ENCODE results near the gene KIRREL3.

Gene KIRREL3

DNA sequence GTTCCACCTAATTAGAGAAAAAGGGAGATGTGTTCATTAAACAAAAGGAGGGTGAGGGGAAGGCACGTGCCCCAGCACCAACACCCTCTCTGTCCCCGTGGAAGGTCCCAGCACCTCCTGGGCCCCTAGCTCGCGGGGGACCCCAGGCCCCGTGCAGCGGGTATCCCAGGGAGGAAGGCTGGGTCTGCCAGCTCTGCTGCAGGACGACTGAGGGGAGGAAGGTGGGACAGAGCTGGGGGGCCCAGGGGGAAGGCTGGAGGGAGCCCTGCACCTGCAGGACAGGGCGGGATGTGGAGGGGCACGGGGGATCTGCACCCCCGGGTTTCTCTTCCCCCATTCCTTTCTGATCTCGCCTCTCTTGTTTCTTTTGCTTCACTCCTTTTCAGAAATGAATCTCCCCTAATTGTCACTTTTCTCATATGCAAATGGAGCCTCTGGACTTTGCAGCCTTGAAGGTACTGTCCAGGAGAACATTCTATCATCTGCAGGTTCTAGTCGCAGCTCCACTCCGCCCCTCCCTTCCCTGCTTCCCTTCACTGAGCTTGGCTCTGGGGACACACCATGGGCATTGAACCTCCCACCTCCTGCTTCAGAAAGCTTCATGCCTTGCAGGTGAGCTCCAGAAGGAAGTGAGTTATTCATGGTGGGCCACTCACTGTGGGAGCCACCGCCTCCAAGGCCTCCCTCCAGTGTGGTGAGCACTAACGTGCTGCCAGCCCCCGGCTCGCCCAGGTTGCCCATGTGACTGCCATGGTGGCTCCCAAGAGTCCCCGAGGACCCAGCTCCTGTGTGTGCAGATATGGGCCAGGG, 534.1 kb downstream of the KIRREL3 start:
- no peak for DNase-seq (ENCODE audit: low read depth)

DNA sequence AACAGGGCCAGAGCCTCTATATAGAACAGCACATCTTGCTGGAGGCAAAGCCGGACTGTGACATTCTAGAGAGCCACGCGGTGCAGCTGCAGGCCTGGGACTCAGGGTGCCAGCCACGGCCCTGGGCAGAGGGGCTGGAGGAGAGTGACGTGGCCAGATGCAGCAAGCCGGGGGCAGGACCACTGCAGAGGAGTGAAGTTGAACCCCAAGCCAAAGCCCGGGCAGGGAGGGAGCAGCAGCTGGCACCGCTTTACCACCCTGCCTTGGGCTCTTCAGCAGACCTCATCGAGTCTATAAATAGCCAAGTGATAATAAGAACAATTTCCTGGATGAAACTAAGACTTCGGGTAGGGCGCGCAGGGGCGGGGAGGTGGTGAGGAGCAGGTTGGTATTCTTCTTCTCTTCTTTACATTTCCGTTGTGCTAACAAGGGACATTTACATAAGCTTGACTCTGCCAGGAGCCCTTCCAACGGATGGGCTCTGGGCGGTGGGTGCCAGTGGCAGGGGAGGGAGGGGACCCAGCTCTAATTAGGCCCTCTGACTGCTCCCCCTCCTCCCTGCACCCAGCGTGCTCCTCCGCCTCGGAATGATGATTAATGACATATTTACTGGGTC, 534.9 kb downstream of the KIRREL3 start:
- peak; percentile 68 for DNase-seq (ENCODE audit: low read depth)

DNA sequence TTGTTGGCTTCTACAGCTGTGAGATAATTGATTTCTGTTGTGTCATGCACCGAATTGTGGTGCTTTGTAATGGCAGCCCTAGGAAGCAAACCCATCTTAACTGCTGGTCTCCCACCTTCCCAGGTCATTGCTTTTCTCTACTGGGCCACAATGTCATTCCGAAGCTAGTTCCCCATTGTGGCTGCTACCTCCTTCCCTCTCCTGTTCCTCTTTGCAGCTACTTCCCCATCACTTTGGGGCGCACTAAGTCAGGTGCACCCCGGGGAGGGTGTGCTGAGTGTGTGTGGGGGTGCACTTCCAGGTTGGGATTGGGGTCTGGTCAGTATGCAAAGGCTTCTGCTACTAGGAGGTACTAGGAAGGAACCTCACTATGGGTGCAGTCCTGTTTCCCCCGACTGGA, 535.8 kb downstream of the KIRREL3 start:
- no peak for DNase-seq (ENCODE audit: low read depth)

DNA sequence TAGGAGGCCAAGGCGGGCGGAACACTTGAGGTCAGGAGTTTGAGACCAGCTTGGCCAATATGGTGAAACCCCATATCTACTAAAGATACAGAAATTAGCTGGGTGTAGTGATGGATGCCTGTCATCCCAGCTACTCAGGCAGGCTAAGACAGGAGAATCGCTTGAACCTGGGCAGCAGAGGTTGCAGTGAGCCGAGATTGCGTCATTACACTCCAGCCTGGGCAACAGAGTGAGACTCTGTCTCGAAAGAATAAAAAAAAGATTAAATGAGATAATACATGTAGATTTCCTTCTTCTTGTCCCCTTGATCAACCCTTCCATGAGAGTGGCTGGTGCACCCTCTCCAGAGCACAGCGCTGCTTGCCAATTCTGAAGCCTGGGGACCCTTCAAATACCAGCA, 538.1 kb downstream of the KIRREL3 start:
- no peak for DNase-seq (ENCODE audit: low read depth)

DNA sequence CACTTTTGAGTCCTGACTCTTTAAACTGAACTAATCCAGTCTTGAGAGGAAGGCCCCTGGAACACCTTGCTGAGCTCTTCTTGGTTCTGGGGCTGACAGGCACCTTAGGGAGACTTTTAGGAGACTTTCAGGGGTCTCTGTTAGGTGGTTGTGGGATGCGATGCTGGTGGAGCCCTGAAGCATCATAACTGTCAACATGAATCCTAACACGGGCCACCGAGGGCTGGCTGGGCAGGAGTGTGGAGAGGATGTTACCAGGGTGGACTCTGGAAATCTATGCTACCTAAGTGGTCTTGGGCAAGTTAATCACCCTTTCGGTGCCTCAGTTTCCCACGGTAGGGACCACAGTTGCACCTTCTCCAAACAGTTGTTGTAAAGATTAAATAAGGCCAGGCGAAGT, 538.6 kb downstream of the KIRREL3 start:
- no peak for DNase-seq (ENCODE audit: low read depth)

DNA sequence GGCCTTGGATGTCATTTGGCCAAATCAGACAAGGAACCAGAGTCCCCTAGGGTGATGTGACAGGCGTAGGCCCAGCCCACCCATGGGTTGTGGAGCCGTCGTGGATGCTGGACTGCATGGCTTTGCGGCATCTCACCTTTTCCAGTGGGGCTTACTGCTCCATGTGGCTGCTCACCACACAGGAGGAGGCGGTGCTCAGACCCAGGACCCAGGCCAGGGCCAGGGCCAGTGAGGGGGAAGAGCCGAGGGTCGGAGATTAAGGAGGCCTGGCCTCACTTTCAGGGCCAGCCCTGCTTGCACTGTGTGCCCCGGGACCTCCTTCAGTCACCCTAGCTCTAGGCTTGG, 539.5 kb downstream of the KIRREL3 start:
- DNase-seq (ENCODE audit: low read depth): no peak

DNA sequence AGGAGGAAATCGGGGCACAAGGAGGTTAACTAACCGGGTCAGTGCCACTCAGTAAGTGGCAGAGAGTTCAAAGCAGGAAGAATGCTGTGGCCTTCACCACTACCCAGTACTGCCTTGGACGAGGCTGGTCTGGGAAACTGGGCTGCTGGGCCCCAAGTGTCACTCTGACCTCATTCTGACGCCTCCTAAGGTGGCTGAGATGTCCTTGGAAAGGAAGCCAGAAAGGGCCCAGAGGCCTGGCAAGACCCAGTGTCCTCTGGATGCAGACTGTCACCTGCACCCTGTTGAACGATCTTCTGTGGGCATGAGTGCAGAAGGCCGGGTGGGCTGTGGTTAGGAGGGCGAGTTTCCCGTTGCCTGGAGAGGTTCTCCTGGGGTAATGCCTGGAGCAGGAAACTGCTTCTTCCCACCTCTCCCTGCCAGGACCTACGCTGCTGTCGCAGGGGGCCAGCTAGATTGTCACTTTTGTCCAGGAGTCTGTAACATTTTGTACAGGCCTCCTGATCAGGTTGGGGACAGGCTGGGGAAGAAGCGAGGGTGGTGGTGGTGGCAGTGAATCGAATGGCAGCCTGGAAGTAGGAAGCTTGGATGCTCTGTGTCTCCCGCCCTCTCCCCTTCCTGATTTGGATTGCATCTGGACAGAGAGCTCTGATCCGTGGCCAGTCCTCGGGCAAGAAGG, 540.0 kb downstream of the KIRREL3 start:
- DNase-seq (ENCODE audit: low read depth): no peak

DNA sequence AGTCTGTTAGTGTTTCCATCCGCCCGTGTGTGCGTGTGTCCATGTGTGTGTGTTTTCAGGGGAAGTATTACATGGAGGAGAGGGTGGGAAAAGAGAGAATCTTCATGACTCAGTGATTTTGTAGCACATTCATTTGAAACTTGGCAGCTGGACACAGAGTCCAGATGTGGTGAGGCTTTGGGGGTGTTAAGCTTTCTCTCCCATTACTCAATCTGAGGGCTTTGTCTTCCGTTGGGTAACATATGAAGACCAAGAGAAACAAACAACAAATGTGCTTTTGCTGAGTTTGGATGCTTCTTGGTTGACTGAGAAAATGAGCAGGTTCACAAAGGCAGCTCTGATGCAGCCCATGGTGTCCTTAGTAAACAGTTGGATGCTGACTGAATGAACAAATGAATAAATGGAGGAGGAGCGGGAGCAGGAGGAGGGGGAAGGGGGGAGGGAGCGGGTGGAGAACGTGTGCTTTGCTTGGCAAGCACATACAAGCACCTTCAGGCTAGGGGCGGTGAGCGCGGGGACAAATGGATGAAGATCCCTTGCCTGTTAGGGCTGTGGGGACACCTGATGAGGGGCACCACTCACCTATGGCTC, 540.8 kb downstream of the KIRREL3 start:
- peak; percentile 37 for DNase-seq (ENCODE audit: low read depth)

DNA sequence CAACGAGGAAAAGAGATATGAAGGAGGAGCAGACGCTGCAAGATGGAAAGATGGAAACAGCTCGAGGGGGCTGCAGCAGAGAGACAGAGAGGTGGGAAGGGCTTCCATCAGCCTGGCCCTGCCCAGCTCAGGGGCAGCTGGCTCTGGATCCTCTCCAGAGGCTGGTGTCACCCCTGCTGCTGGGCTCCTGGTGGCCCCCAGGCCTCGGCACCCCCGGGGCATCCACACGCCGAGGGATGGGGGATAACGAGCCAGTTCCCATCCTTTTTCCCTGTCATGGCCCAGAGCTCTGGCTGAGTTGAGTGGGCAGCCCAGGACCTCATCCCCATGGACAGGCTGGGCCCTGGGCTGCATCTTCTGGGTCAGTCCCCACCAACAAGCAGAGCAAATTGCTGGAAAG, 542.8 kb downstream of the KIRREL3 start:
- no peak for DNase-seq (ENCODE audit: low read depth)

DNA sequence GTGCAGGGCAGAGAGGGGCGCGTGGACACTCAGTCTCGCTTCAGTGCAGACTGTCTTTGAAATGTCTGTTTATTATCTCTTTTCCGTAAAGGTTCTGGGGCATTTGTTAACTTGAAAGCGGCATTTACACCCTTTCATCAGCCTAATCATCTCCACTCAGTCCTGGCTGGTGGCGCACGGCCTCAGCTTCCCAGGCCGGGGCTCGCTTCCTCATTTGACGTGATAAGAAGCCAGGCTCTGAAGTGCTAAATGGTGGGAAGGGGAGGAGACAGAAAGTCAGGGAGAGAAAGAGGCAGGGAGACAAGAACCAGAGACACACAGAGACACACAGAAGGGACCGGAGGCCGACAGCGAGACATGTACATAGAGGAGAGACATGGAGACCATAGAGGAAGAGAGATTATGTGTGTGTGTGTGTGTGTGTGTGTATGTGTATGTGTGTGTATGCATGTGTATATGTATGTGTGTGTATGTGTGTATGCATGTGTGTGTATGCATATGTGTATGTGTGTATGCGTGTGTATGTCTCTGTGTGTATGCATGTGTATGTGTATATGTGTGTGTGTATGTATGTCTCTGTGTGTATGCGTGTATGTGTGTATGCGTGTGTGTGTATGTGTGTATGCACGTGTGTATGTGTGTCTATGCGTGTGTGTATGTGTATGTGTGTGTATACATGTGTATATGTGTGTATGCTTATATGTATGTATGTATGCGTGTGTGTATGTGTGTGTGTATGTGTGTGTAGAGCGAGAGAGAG, 543.6 kb downstream of the KIRREL3 start:
- no peak for DNase-seq (ENCODE audit: low read depth)

DNA sequence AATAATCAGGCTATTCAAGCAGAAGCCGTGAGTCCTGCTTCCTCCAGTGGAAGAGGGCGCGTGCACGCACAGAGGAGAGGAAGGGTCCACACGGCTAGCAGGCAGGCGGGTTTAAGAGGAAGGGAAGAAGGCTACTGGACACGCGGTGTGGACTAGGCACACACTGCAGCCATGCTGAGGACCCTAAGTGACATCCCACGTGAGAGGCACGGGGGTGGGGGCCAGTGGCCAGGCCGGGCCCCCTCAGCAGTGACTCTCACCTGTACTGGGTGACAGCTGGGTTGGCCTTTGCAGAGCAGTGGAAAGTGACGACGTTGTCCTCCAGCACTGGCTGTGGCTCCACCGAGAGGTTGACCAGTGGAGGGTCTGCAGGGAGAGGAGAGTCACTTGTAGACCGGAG, 544.5 kb downstream of the KIRREL3 start:
- no peak for DNase-seq (ENCODE audit: low read depth)

DNA sequence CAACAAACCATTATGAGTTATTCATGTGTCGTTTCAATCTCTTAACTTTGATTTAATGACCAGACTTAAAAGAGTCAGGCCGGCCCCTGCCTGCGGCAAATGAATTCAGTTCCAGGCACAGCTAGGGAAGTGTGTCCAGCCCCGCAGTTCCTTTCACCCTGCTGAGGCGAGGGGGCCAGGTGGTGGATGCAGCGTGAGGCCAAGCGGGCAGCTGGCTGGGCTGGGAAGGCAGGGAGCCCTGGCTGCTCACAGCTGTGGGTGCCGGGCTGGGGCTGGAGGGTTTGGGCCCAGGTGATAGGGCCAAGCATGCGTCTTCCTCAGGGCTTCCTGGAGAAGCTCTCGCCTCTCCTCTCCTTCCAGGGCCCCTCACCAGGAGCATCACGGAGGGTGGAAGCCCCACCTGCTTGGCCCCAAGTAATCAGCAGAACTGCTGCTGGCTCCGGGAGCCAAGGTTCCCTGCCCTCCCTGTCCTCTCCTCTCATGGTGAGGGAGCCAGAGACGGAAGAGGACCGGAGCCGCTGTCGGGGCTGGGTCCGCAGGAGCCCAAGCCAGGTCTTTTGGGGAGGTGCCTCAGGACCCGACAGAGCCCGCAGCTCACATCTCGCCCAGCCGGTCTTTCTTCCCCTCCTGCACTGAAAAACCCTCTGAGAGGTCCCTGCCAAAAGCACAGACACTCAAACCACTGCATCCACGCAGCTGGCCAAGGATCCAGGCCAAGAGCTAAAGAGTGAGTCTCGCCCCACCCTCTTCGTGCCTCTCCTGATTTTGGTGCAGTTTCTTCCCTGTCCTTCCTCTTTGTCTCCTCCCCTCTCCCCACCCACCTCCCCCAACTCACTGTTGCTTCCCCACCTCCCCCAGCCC, 548.1 kb downstream of the KIRREL3 start:
- DNase-seq (ENCODE audit: low read depth): no peak

DNA sequence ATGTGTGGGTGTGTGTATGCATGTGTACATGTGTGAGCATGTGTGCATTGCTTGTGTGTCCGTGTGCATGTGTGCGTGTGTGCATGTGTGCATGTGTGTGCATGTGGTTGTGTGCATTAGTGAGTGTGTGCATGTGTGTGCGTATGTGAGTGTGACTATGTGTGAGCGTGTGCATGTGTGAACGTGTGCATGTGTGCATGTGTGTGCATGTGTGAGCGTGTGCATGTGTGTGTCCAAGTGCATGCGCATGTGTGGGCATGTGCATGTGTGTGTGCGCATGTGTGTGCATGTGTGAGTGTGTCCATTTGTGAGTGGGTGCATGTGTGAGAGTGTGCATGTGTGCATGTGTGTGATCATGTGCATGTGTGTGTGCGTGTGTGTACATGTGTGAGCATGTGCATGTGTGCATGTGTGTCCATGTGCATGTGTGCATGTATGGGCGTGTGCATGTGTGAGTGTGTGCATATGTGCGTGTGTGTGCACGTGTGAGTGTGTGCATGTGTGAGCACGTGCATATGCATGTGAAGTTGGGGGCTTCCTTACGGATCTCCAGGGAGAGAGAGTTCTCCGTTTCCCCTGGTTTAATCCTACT, 549.3 kb downstream of the KIRREL3 start:
- no peak for DNase-seq (ENCODE audit: low read depth)

DNA sequence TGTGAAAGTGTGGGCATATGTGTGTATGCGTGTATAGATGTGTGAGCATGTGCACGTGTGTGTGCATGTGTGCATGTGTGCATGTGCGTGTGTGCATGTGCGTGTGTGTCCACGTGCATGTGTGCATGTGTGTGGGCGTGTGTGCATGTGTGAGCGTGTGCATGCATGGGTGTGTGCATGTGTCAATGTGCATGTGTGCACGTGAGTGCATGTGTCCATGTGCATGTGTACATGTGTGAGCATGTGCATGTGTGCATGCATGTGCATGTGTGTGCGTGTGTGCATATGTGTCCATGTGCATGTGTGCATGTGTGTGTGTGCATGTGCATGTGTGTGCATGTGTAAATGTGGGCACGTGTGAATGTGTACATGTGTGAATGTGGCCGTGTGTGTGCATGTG, 549.8 kb downstream of the KIRREL3 start:
- no peak for DNase-seq (ENCODE audit: low read depth)

DNA sequence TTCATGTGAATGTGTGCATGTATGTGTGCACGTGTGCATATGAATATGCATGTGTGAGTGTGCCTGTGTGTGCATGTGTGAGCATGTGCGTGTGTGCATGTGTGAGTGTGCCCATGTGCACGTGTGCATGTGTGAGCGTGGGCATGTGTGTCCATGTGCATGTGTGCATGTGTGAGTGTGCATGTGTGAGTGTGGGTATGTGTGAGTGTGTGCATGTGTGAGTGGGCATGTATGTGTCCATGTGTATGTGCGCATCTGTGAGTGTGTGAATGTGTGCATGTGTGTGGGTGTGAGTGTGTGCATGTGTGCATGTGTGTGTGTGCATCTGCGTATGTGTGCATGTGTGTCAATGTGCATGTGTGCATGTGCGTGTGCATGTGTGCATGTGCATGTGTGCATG, 550.4 kb downstream of the KIRREL3 start:
- DNase-seq (ENCODE audit: low read depth): no peak

DNA sequence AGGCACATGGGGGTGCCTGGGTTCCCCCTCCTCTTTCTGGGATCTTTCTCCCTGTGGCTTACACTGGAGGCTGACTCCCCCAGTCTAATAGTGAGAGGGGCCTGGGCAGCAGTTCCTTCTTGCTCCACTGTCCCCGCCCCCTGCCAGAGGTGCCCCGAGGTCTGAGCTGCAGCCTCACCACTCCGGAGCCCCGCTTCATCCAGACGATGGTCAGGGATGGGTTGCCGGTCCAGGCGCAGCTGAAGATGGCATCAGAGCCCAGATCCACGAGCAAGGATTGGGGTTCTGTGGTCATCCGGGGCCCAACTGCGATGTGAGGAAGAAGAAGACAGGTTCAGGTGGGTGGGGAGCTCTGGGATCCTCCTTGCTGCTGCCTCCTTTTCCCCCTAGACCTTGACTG, 554.0 kb downstream of the KIRREL3 start:
- DNase-seq (ENCODE audit: low read depth): no peak

DNA sequence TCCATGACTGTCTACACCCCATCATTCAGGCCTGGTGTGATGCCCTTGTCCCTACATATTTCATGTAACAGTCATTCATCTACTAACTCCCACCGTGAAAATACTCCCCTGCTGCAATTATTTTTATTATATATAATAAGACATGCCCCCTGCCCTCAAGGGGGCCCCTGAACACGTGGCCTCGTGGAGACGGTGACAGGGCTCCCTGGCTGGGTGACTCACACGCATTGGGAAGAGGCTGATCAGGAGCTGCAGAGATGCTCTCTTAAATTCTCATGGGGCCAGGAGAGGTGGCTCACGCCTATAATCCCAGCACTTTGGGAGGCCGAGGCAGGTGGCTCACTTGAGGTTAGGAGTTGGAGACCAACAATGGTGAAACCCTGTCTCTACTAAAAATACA, 556.5 kb downstream of the KIRREL3 start:
- peak; percentile 37 for DNase-seq (ENCODE audit: low read depth)

DNA sequence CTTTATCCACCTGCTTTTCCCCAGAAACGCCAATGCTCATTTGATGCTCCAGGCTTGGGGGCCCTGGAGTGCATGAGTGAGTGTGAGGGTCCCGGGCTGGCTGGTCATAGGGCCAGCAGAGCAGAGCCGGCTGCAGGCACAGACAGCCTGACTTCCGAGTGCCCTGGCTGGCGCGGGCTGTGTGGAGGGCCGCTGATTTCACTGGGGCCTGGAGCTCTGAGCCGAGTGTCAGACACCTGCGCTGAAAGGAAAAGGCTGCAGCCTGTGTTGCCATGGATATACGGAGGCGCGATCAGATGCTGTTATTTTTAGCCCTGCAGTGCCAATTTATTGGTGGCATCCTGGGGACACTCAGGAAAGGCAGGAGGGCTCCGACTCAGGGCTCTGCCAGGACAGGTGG, 557.5 kb downstream of the KIRREL3 start:
- DNase-seq (ENCODE audit: low read depth): no peak

DNA sequence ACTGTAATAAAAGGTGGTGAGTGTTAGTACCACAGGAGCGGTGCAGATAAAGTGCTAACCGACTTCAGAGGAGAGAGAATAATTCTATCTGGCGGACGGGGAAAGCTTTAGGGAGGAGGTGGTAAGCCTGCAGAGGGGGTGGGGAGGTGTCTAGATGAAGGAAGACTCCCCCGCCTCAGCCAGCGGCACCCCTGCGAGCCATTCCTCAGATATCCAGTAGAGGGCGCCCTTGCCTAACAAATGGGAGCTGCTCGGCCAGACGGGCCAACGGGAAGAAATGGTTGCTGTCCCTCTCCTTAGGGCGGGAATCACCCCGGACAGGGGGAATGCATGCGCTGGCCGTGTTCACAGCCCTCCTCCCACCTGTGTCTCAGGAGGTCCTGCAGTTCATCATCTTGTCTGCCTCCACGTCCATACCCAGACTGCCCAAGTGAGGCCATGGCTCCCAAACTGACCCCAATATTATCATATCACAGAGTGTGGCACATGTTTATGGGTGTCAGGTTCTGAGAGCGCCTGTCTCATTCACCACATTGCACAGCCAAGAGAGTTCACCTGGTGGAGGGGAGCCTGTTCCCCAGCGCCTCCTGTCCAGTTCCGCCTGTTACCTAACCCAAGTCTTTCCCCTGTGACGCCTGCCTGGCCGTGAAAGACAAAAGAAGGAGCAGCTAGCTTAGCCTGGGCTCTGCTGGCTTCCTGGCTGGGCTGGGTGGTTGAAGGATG, 559.6 kb downstream of the KIRREL3 start:
- peak; percentile 73 for DNase-seq (ENCODE audit: low read depth)

DNA sequence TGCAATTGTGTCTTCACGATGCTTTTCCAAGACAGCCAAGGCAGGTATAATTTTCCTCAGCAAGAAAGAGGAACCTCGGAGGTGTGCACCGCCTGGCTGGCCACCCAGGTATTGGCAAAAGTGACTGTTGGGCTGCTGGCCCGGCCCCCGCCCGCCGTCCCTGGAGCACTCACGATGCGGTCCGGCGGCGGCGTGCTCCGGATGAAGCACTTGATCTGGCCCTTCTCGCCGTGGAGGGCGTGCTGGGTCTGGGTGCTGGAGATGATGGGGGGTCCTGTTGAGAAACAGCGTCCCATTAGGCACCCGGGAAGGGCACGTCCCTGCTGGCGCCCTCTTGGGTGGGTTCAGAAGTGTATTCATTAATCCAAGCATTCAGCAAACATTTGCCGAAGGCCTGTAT, 560.3 kb downstream of the KIRREL3 start:
- no peak for DNase-seq (ENCODE audit: low read depth)
